ENCODE data around the gene TMEM258. TPM values are rescaled to one million over a fixed set of nuclear protein-coding genes. Genes with fewer than 3 reads are reported as not detected.

TMEM258 gene
- total RNA-seq, 3 donors from 2014 or later, result 35.4 to 55.4 (median 35.7) TPM

DNA sequence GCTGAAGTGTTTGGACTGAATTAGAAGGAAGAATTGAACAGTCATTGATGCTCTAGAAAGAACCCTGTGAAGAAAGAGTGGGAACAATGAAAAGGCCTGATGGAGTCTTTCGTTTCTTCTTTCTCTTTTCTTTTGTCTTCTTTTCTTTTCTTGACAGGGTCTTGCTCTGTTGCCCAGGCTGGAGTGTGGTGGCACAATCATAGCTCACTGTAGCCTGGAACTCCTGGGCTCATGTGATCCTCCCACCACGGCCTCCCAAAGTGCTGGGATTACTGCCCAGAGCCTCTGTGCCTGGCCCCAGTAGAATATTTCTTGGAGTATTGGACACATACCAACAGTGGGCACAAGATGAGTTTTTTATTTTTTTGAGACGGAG lies 1.4 kb upstream of the TMEM258 start:
- H3K9me3 ChIP-seq, result no peaks in the 10 kb centered on the region
- H3K4me3 ChIP-seq, result peak overlapping the region in 1 of 3 donors; percentile 89
- no peak overlapping the region for H3K27ac ChIP-seq
- H3K27me3 ChIP-seq, result no peaks in the 10 kb centered on the region
- TF ChIP-seq, protein P1, sequence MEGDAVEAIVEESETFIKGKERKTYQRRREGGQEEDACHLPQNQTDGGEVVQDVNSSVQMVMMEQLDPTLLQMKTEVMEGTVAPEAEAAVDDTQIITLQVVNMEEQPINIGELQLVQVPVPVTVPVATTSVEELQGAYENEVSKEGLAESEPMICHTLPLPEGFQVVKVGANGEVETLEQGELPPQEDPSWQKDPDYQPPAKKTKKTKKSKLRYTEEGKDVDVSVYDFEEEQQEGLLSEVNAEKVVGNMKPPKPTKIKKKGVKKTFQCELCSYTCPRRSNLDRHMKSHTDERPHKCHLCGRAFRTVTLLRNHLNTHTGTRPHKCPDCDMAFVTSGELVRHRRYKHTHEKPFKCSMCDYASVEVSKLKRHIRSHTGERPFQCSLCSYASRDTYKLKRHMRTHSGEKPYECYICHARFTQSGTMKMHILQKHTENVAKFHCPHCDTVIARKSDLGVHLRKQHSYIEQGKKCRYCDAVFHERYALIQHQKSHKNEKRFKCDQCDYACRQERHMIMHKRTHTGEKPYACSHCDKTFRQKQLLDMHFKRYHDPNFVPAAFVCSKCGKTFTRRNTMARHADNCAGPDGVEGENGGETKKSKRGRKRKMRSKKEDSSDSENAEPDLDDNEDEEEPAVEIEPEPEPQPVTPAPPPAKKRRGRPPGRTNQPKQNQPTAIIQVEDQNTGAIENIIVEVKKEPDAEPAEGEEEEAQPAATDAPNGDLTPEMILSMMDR (IDR thresholded peaks at IDR 0.05), result no peak
- intact Hi-C loops (cut with DNase I; ENCODE audit: low total_unique reads), result loop anchor here (10.0 kb wide), 1 partner anchor 291 kb away; no protein-coding TSS in a partner anchor
- no peaks in the 10 kb centered on the region for H3K36me3 ChIP-seq
- H3K4me1 ChIP-seq, result no peaks in the 10 kb centered on the region
- DNase-seq (ENCODE audit: low spot score in 2 of 2), result no peak

DNA sequence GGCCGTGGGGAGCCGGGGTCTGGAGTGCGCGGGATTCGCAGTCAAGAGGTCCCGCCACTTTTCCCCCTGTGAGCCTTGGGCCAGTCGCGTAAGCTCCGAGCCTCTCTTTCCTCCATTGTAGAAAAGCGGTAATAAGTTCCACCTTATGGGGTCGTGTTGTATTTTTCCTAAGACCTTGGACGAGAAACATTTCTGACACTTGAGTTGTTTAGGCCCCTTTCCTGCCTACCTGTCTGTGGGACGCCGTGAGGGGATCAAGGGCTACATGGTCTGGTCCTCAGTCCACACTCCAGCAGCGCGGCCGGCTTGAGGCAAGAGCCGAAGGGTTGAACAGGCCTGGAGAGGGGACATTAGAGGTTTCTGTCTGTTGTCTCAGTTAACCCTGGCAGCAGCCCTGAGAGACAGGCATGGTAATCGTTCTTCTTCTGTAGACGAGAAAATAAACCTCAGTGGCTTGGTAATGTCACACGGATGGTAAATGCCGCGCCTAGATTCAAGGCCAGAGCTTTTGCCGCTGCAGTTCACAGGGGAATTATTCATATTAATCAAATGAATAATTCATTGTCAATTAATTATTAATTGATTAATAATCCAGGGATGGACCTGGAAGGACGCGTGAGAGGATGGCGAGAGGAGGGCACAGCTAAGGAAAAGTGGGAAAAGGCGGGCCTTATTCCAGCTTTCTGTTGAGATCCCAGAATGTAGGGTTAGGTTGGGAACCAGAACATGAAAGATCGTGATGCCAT lies 857 bp upstream of the TMEM258 start:
- intact Hi-C loops (cut with DNase I; ENCODE audit: low total_unique reads), result loop anchor here (10.0 kb wide), 1 partner anchor 292 kb away; no protein-coding TSS in a partner anchor
- Histone ChIP-seq H3K4me3 (peak overlapping the region; percentile 74 to 89 (median 79)), H3K27me3 (no peaks in the 10 kb centered on the region), H3K36me3 (no peaks in the 10 kb centered on the region), H3K4me1 (no peaks in the 10 kb centered on the region), H3K9me3 (no peaks in the 10 kb centered on the region), H3K27ac (peak overlapping the region; percentile 94 to 97)
- TF ChIP-seq, protein P1 (IDR thresholded peaks at IDR 0.05), result no peak
- TF ChIP-seq POLR2AphosphoS5 (IDR thresholded peaks at IDR 0.05) (no peak), POLR2A (IDR thresholded peaks at IDR 0.05) (no peak)
- no peak for DNase-seq (ENCODE audit: low spot score in 2 of 2)

DNA sequence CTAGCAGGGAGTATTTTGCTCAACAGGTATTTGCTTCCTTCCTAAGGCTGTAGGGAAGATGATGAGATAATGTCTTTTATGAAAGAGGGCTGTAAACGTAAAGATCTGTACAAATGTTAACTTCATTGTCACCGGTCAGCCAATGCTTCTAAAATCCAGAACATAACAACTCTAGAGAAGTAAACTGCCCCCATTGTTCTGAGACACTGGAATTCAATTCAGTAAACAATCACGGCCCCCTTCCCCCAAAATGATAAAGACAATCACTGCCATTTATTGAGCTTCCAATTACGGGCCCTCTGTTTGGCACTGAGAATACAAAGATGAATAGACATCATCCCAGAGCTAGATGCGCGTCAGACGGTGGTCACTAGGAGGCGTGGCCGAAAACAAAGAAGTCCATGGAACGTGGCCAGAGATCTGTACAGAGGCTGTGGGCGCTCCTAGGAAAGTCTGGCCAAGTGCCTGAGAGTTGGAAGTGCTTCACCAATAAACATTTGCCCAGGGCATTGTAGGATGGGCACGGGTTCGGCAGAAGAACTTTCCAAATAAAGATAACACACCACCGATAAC lies 576 bp downstream of the TMEM258 start:
- TF ChIP-seq, protein P1 (IDR thresholded peaks at IDR 0.05), result no peak
- TF ChIP-seq POLR2A (IDR thresholded peaks at IDR 0.05) (no peak), POLR2AphosphoS5 (IDR thresholded peaks at IDR 0.05) (no peak)
- Histone ChIP-seq H3K4me3 (peak overlapping the region; percentile 74 to 89 (median 79)), H3K4me1 (no peaks in the 10 kb centered on the region), H3K9me3 (no peaks in the 10 kb centered on the region), H3K36me3 (peaks cover 6% of the 10 kb centered on the region), H3K27ac (peak overlapping the region; percentile 94 to 97), H3K27me3 (no peaks in the 10 kb centered on the region)
- DNase-seq (ENCODE audit: low spot score in 2 of 2), result peak; percentile 65 to 74
- intact Hi-C loops (cut with DNase I; ENCODE audit: low total_unique reads), result loop anchor here (10.0 kb wide), 1 partner anchor 293 kb away; no protein-coding TSS in a partner anchor

DNA sequence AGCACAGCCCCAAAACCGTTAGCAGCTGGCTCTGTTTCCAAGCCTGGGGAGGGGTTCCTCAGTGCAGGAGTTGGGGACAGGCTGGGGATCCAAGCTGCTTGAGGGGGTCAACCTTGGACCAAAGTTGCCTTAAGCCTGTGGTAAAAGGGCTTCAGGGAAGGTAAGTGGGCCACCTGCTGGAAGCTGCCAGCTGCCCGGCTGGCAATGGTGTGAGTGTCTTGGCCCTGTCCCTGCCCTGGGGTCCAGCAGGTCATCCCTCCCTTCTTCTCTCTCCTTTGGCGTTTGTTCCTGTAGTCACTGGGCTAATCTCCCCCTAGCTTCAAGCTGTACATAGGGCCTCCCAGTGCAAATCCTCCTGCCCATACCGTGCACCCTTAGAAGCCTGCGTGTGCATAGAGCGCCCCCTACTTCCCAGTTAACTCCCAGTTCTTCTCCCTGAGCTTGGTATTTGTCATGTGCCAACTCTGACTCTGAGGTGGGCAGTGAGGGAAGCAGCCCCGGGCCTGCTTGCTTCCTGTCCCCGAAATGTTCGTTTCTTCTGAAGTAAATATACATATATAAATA lies 4.4 kb downstream of the TMEM258 start:
- no peak for DNase-seq (ENCODE audit: low spot score in 2 of 2)
- intact Hi-C loops (cut with DNase I; ENCODE audit: low total_unique reads), result no loop called here
- no peak for TF ChIP-seq POLR2A (IDR thresholded peaks at IDR 0.05)
- TF ChIP-seq, protein P1 (IDR thresholded peaks at IDR 0.05), result no peak
- TF ChIP-seq POLR2AphosphoS5 (IDR thresholded peaks at IDR 0.05), result no peak
- no peaks in the 10 kb centered on the region for H3K27me3 ChIP-seq
- H3K36me3 ChIP-seq, result peaks cover 8% of the 10 kb centered on the region
- H3K4me3 ChIP-seq, result no peak overlapping the region
- no peaks in the 10 kb centered on the region for H3K4me1 ChIP-seq
- H3K9me3 ChIP-seq, result no peaks in the 10 kb centered on the region
- H3K27ac ChIP-seq, result no peak overlapping the region

DNA sequence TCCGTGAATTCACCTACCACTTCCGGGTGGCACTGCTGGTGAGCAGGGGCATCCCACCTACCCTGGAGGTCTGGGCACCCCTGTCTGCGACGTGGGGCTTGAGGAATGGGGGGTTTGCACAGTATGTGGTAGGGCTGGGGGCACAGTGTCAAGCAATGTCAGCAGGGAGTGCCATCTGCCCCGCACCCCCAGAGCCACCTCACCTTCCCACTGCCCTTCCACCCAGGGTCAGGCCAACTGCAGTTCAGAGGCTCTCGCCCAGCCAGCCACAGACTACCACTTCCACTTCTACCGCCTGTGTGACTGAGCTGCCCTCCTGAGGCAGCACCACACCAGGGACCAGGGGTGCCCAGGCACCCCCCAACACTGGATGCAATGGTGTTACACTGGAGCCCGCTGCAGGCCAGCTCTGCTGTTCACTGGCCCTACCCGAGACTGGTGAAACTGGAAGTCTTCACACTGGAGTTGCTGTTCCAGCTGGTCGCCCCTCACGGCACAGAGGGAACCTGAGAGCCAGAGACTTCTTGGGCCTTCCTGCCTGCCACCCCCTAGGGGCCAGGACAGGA lies 6.5 kb downstream of the TMEM258 start:
- no peak overlapping the region for H3K4me3 ChIP-seq
- intact Hi-C loops (cut with DNase I; ENCODE audit: low total_unique reads), result no loop called here
- H3K4me1 ChIP-seq, result no peaks in the 10 kb centered on the region
- no peaks in the 10 kb centered on the region for H3K9me3 ChIP-seq
- no peak for DNase-seq (ENCODE audit: low spot score in 2 of 2)
- no peaks in the 10 kb centered on the region for H3K27me3 ChIP-seq
- peaks cover 8% of the 10 kb centered on the region for H3K36me3 ChIP-seq
- TF ChIP-seq POLR2A (IDR thresholded peaks at IDR 0.05) (no peak), POLR2AphosphoS5 (IDR thresholded peaks at IDR 0.05) (no peak)
- TF ChIP-seq, protein P1 (IDR thresholded peaks at IDR 0.05), result no peak
- no peak overlapping the region for H3K27ac ChIP-seq
